K562 (cell line): Measurements from ENCODE around the gene NREP. TPM values are rescaled to one million over a fixed set of nuclear protein-coding genes. Genes with fewer than 3 reads are reported as not detected.

Source experiments
- ATAC-seq: fragments of 200-7000 bp; cut with Tn5 transposase; 3 replicates; pipeline ENCODE4 v1.9.1; 2020; ENCODE audit warnings: moderate library complexity
- BruUV-seq: library from RNA; stranded (reverse); fragments of 400-500 nt; replicated peaks from 2 replicates; lab custom pipeline; 2021; lab: Mats Ljungman, UMichigan
- CTCF ChIA-PET: fragments of 300-600 bp; formaldehyde crosslinking; extraction: SDS; loops from one replicate; lab custom pipeline; 2021; ENCODE audit warnings: low intra/inter-chr PET ratio; lab: Yijun Ruan, JAX
- POLR2A ChIA-PET: fragments of 300-600, 350-650 bp; sonication (Branson Sonifier 250); formaldehyde crosslinking; extraction: SDS; loops from one replicate; lab custom pipeline; 2021; ENCODE audit warnings: antibody characterized with exemption, inconsistent platforms; lab: Yijun Ruan, JAX
- DNase-seq, 4 experiments: peaks; one replicate each; pipeline versions ENCODE4 v3.0.0 to v3.0.0-alpha.2; 2011 to 2018; ENCODE audit warnings: low spot score in 3 of 4, mixed read lengths in 3 of 4; ENCODE audit errors: extremely low read depth in 1 of 4
- FAIRE-seq: peaks from 2 replicates; lab custom pipeline; 2011; peaks lifted over from hg19 to GRCh38; lab: Jason Lieb, UNC
- H2AFZ ChIP-seq: 2 replicates; pipeline ENCODE4 v1.6.0; 2011; ENCODE audit warnings: low read depth, low read length, control low read depth, inconsistent platforms
- H3K27ac ChIP-seq: fragments of 200-600 bp; 3 replicates; pipeline ENCODE4 v1.8.0; 2011; ENCODE audit warnings: low read depth, mild to moderate bottlenecking, control low read depth, inconsistent platforms, low read length, moderate library complexity, mixed read lengths; ENCODE audit errors: extremely low read depth
- H3K27me3 ChIP-seq, 2 experiments: fragments of 300-600 bp in 1 of 2; 2 replicates in 1 of 2; 3 replicates in 1 of 2; pipeline versions ENCODE4 v1.6.0 to v1.8.0; 2011; ENCODE audit warnings: inconsistent platforms in 2 of 2, low read length in 2 of 2, mild to moderate bottlenecking in 1 of 2, mixed read lengths in 1 of 2, moderate library complexity in 1 of 2; ENCODE audit not compliant: control insufficient read depth in 2 of 2, insufficient read depth in 2 of 2
- H3K36me3 ChIP-seq: fragments of 300-600 bp; 3 replicates; pipeline ENCODE4 v1.8.0; 2011; ENCODE audit warnings: mild to moderate bottlenecking, low read length, inconsistent platforms; ENCODE audit not compliant: control insufficient read depth, insufficient read depth
- H3K4me1 ChIP-seq, 2 experiments: fragments of 200-600 bp in 1 of 2; replicated peaks in 1 of 2; 2 replicates in 1 of 2; 3 replicates in 1 of 2; pipeline versions ENCODE4 v1.5.1 to v1.8.0; 2011; ENCODE audit warnings: inconsistent platforms in 2 of 2, low read length in 2 of 2, mild to moderate bottlenecking in 1 of 2, mixed read lengths in 1 of 2, moderate library complexity in 1 of 2; ENCODE audit not compliant: control insufficient read depth in 2 of 2, insufficient read depth in 2 of 2
- H3K4me2 ChIP-seq: 2 replicates; pipeline ENCODE4 v1.6.1; 2011; ENCODE audit warnings: low read length, control low read depth, inconsistent platforms, mixed read lengths; ENCODE audit not compliant: insufficient read depth
- H3K4me3 ChIP-seq: fragments of 200-600 bp; sonication (generic), shearing (Covaris generic); 2 replicates; pipeline ENCODE4 v1.5.1; 2016; ENCODE audit warnings: control low read depth, inconsistent platforms
- H3K79me2 ChIP-seq: fragments of 200-600 bp; 3 replicates; pipeline ENCODE4 v1.8.0; 2011; ENCODE audit warnings: low read length, inconsistent platforms; ENCODE audit not compliant: control insufficient read depth, insufficient read depth
- H3K9ac ChIP-seq, 2 experiments: 2 replicates each; pipeline versions ENCODE4 v1.6.0 to v1.6.1; 2011; ENCODE audit warnings: low read depth in 2 of 2, low read length in 2 of 2, control low read depth in 1 of 2, inconsistent platforms in 1 of 2, mild to moderate bottlenecking in 1 of 2, mixed read lengths in 1 of 2; ENCODE audit not compliant: insufficient read depth in 1 of 2
- H3K9me1 ChIP-seq: one replicate; pipeline ENCODE4 v1.6.0; 2011; ENCODE audit warnings: inconsistent platforms, mild to moderate bottlenecking, low read length, moderate library complexity; ENCODE audit not compliant: control insufficient read depth, insufficient read depth
- H3K9me3 ChIP-seq: replicated peaks from 2 replicates; pipeline ENCODE4 v1.5.1; 2011; ENCODE audit warnings: low read depth, low read length, inconsistent platforms; ENCODE audit not compliant: control insufficient read depth, insufficient read depth
- H4K20me1 ChIP-seq: replicated peaks from 2 replicates; pipeline ENCODE4 v1.6.1; 2011; ENCODE audit warnings: low read length, inconsistent platforms, mixed read lengths; ENCODE audit not compliant: control insufficient read depth, insufficient read depth
- CREB1 ChIP-seq, 2 experiments: sonication (generic) in 1 of 2; formaldehyde crosslinking in 1 of 2; IDR thresholded peaks; 2 replicates each; pipeline versions ENCODE4 v1.6.1 to v1.8.0; 2012 to 2022; ENCODE audit warnings: inconsistent platforms in 1 of 2, mild to moderate bottlenecking in 1 of 2, missing genetic modification reagents in 1 of 2, moderate library complexity in 1 of 2
- HINFP ChIP-seq: fragments of 450-650 bp; conservative IDR thresholded peaks from 2 replicates; pipeline ENCODE4 v1.6.1; 2016; ENCODE audit warnings: missing genetic modification characterization, low read depth, mild to moderate bottlenecking, control low read depth, missing compliant biosample characterization
- HMG20A ChIP-seq: fragments of 450-650 bp; formaldehyde crosslinking; conservative IDR thresholded peaks from 2 replicates; pipeline ENCODE4 v1.4.0; 2020; ENCODE audit warnings: mild to moderate bottlenecking, mixed read lengths
- MAZ ChIP-seq, 2 experiments: fragments of 450-650 bp in 1 of 2; sonication (generic) in 1 of 2; formaldehyde crosslinking; IDR thresholded peaks in 1 of 2; conservative IDR thresholded peaks in 1 of 2; 2 replicates each; pipeline versions ENCODE4 v1.4.0 to v1.5.0; 2020; ENCODE audit warnings: mild to moderate bottlenecking in 1 of 2, missing genetic modification reagents in 1 of 2
- PYGO2 ChIP-seq: fragments of 450-650 bp; IDR thresholded peaks from 2 replicates; pipeline ENCODE4 v1.6.1; 2016; ENCODE audit warnings: mild to moderate bottlenecking, missing genetic modification characterization, moderate library complexity, missing compliant biosample characterization
- SMAD4 ChIP-seq: fragments of 250-450 bp; sonication (Bioruptor Pico); conservative IDR thresholded peaks from 2 replicates; pipeline ENCODE4 v1.8.0; 2021; ENCODE audit warnings: inconsistent platforms, mild to moderate bottlenecking, moderate library complexity
- TCFL5 ChIP-seq: fragments of 250-450 bp; sonication (Bioruptor Pico); conservative IDR thresholded peaks from 2 replicates; pipeline ENCODE4 v1.6.1; 2021; ENCODE audit warnings: mild to moderate bottlenecking, moderate library complexity, matching md5 sums
- TEAD4 ChIP-seq, 2 experiments: sonication (generic) in 1 of 2; formaldehyde crosslinking in 1 of 2; IDR thresholded peaks; 2 replicates each; pipeline versions ENCODE4 v1.6.1 to v1.8.0; 2012 to 2022; ENCODE audit warnings: borderline replicate concordance in 1 of 2, inconsistent platforms in 1 of 2, low read length in 1 of 2, mild to moderate bottlenecking in 1 of 2, missing genetic modification reagents in 1 of 2
- ZBTB8A ChIP-seq: fragments of 450-650 bp; IDR thresholded peaks from 2 replicates; pipeline ENCODE4 v1.6.1; 2018; ENCODE audit warnings: mild to moderate bottlenecking, moderate library complexity; ENCODE audit not compliant: partially characterized antibody
- ZNF444 ChIP-seq: fragments of 250-450 bp; sonication (Bioruptor Pico); IDR thresholded peaks from 2 replicates; pipeline ENCODE4 v1.4.0; 2020; ENCODE audit warnings: mild to moderate bottlenecking, moderate library complexity
- WGBS: fragments of 100-300 bp; shearing (Covaris generic); methylation state at CpG from one replicate; pipeline ENCODE4 v1.1.6; 2016; ENCODE audit warnings: low coverage, mixed read lengths; ENCODE audit not compliant: insufficient coverage; ENCODE audit errors: missing lambda C conversion rate; 5-methylcytosine and 5-hydroxymethylcytosine counted together
- in situ Hi-C: fragments of 300-500 bp; cut with MboI; formaldehyde crosslinking; loops from 4 replicates; pipeline ENCODE4 v1.15.0; 2018; ENCODE audit warnings: inconsistent platforms, mixed read lengths
- intact Hi-C: fragments of 100-400 bp; cut with micrococcal nuclease; formaldehyde crosslinking; loops from 2 replicates; pipeline ENCODE4 v1.14.2; 2022
- polyA plus RNA-seq, 8 experiments: library from polyadenylated mRNA; depleted of rRNA in 4 of 8; stranded (reverse) in 5 of 8; unstranded in 3 of 8; fragments of >200 nt; fragmentation: Nextera tagmentation in 2 of 8; fragmentation: Illumina TruSeq in 1 of 8; extraction: Ambion mirVana in 2 of 8; extraction: Trizol in 1 of 8; gene quantifications; 2 replicates each; pipeline versions ENCODE4 v1.2.1 to v1.2.3, GENCODE V29; 2011 to 2014; ENCODE audit warnings: inconsistent platforms in 1 of 8, missing spikeins in 1 of 8
- total RNA-seq, 7 experiments: library from RNA; depleted of rRNA in 6 of 7; stranded (reverse); fragments of >200 nt in 6 of 7; fragmentation: Illumina TruSeq in 2 of 7; extraction: Trizol in 2 of 7; gene quantifications; 2 replicates each; pipeline versions ENCODE4 v1.2.1 to v1.2.3, GENCODE V29; 2011 to 2021; ENCODE audit warnings: low replicate concordance in 1 of 7
- TF ChIP-seq, protein P1 (sequence below): sonication (generic); formaldehyde crosslinking; IDR thresholded peaks from 2 replicates; pipeline ENCODE4 v1.8.0; 2022; ENCODE audit warnings: mild to moderate bottlenecking, missing genetic modification reagents
- TF ChIP-seq, protein P2 (sequence below): IDR thresholded peaks from 2 replicates; pipeline ENCODE4 v1.6.1; 2012; ENCODE audit warnings: low read depth, low read length, improper control_type of control experiment, borderline replicate concordance
- TF ChIP-seq, protein P3 (sequence below): fragments of 250-450 bp; sonication (Bioruptor Pico); IDR thresholded peaks from 2 replicates; pipeline ENCODE4 v1.8.0; 2022; ENCODE audit warnings: inconsistent platforms, mild to moderate bottlenecking, moderate library complexity, borderline replicate concordance
- TF ChIP-seq, protein P4 (sequence below): sonication (generic); formaldehyde crosslinking; IDR thresholded peaks from 2 replicates; pipeline ENCODE4 v1.8.0; 2022; ENCODE audit warnings: mild to moderate bottlenecking, missing genetic modification reagents, borderline replicate concordance

The NREP gene
- total and polyA plus RNA-seq, 9 of the 15 experiments (the other 6 are each of a cell fraction or from before 2014, with no cell fraction given), result 0.08 to 0.58 (median 0.23) TPM; not detected in 1

DNA sequence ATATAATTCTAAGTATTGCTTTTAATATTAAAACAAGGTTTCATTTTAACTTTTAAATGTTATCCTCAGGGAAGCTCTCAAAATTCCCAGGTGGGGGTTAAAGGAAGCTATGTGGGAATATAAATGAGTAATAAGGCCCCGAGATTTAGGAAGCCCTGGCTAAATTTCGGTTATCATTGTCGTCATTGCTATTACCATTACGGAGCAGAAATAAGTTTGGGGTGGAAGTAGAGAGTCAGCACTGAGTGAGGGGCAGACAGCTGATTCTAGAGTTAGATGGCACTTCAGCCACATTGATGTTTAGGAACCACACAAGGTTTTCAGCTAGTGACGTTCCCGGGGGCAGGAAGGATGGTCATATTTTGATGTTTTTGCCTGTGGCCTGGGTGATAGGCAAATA, 74.9 kb downstream of the NREP start:
- no TSS peak for BruUV-seq
- Histone ChIP-seq H3K79me2 (no peaks in the 10 kb centered on the region), H3K4me3 (no peak overlapping the region), H3K4me2 (no peak overlapping the region), H3K9me1 (no peaks in the 10 kb centered on the region), H3K27ac (no peak overlapping the region), H3K27me3 (peaks cover 0 to 4% of the 10 kb centered on the region in 2 experiments; a peak in 2 of 5 replicates), H3K9ac (no peak overlapping the region), H3K9me3 (no peaks in the 10 kb centered on the region), H3K4me1 (no peaks in the 10 kb centered on the region), H2AFZ (no peak overlapping the region), H3K36me3 (no peaks in the 10 kb centered on the region), H4K20me1 (no peaks in the 10 kb centered on the region)
- in situ Hi-C loops, result no loop called here
- CTCF ChIA-PET, result no interaction called here
- WGBS, result 1% methylated on average over 6 of the region's 6 CpGs
- intact Hi-C loops, result loop anchor here (10.0 kb wide), 1 partner anchor 463 kb away; no protein-coding TSS in a partner anchor
- DNase-seq, result no peak
- ATAC-seq, result no peak
- no peak for FAIRE-seq
- POLR2A ChIA-PET, result no interaction called here
- TF ChIP-seq SMAD4, result no peak
- TF ChIP-seq HMG20A (CRISPR knock-in tag), result no peak
- no peak for TF ChIP-seq TCFL5 (CRISPR knock-in tag)
- TF ChIP-seq, protein P1, sequence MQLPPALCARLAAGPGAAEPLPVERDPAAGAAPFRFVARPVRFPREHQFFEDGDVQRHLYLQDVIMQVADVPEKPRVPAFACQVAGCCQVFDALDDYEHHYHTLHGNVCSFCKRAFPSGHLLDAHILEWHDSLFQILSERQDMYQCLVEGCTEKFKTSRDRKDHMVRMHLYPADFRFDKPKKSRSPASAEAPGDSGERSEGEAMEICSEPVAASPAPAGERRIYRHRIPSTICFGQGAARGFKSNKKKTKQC (CRISPR knock-in tag), result no peak
- TF ChIP-seq PYGO2 (tag), result no peak
- TF ChIP-seq, protein P2, sequence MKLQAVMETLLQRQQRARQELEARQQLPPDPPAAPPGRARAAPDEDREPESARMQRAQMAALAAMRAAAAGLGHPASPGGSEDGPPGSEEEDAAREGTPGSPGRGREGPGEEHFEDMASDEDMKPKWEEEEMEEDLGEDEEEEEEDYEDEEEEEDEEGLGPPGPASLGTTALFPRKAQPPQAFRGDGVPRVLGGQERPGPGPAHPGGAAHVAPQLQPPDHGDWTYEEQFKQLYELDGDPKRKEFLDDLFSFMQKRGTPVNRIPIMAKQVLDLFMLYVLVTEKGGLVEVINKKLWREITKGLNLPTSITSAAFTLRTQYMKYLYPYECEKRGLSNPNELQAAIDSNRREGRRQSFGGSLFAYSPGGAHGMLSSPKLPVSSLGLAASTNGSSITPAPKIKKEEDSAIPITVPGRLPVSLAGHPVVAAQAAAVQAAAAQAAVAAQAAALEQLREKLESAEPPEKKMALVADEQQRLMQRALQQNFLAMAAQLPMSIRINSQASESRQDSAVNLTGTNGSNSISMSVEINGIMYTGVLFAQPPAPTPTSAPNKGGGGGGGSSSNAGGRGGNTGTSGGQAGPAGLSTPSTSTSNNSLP, result no peak
- TF ChIP-seq TEAD4 (IDR thresholded peaks at IDR 0.05; ENCODE audit: low read length), result no peak
- no peak for TF ChIP-seq TEAD4 (CRISPR knock-in tag; IDR thresholded peaks at IDR 0.05; ENCODE audit: borderline replicate concordance)
- TF ChIP-seq ZBTB8A, result no peak
- no peak for TF ChIP-seq MAZ (CRISPR knock-in tag; conservative IDR thresholded peaks at IDR 0.05 in 1 of 2, IDR thresholded peaks at IDR 0.05 in 1 of 2)
- TF ChIP-seq, protein P3, sequence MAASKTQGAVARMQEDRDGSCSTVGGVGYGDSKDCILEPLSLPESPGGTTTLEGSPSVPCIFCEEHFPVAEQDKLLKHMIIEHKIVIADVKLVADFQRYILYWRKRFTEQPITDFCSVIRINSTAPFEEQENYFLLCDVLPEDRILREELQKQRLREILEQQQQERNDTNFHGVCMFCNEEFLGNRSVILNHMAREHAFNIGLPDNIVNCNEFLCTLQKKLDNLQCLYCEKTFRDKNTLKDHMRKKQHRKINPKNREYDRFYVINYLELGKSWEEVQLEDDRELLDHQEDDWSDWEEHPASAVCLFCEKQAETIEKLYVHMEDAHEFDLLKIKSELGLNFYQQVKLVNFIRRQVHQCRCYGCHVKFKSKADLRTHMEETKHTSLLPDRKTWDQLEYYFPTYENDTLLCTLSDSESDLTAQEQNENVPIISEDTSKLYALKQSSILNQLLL (CRISPR knock-in tag), result no peak
- TF ChIP-seq, protein P4, sequence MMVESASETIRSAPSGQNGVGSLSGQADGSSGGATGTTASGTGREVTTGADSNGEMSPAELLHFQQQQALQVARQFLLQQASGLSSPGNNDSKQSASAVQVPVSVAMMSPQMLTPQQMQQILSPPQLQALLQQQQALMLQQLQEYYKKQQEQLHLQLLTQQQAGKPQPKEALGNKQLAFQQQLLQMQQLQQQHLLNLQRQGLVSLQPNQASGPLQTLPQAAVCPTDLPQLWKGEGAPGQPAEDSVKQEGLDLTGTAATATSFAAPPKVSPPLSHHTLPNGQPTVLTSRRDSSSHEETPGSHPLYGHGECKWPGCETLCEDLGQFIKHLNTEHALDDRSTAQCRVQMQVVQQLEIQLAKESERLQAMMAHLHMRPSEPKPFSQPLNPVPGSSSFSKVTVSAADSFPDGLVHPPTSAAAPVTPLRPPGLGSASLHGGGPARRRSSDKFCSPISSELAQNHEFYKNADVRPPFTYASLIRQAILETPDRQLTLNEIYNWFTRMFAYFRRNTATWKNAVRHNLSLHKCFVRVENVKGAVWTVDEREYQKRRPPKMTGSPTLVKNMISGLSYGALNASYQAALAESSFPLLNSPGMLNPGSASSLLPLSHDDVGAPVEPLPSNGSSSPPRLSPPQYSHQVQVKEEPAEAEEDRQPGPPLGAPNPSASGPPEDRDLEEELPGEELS (CRISPR knock-in tag), result no peak
- no peak for TF ChIP-seq ZNF444
- TF ChIP-seq HINFP (tag), result no peak
- no peak for TF ChIP-seq CREB1 (IDR thresholded peaks at IDR 0.05)
- TF ChIP-seq CREB1 (CRISPR knock-in tag; IDR thresholded peaks at IDR 0.05), result no peak
